Small intestine (tissue), 7 donors: ENCODE measurements around the gene PFN2. TPM values are rescaled to one million over a fixed set of nuclear protein-coding genes. Genes with fewer than 3 reads are reported as not detected.
A peak's percentile ranks its signal among the peaks of the same experiment; 100 is the strongest.
"Not testable (repeated sequence)": the region's sequence is repeated elsewhere in the genome, so short reads cannot be mapped to it uniquely, and the experiment has no call there.

ENCODE experiments used
- DNase-seq, 2 donors: peaks; one replicate each; pipeline versions ENCODE4 v3.0.0 to v3.0.0-alpha.2; 2013
- FAIRE-seq: peaks from 2 replicates; lab custom pipeline; 2012; peaks lifted over from hg19 to GRCh38; lab: Jason Lieb, UNC
- H3K27ac ChIP-seq, 3 donors: one replicate each; pipeline ENCODE4 v1.5.1; 2013; ENCODE audit warnings: low read length in 2 of 3, mild to moderate bottlenecking in 2 of 3, control low read depth in 1 of 3, inconsistent platforms in 1 of 3, low read depth in 1 of 3, moderate library complexity in 1 of 3
- H3K27me3 ChIP-seq, 3 donors: one replicate each; pipeline ENCODE4 v1.6.1; 2013; ENCODE audit warnings: low read length in 3 of 3, inconsistent platforms in 1 of 3; ENCODE audit not compliant: control insufficient read depth in 3 of 3, insufficient read depth in 3 of 3
- H3K36me3 ChIP-seq, 3 donors: one replicate each; pipeline ENCODE4 v1.6.1; 2013; ENCODE audit warnings: low read length in 3 of 3, inconsistent platforms in 1 of 3, low read depth in 1 of 3, mild to moderate bottlenecking in 1 of 3, moderate library complexity in 1 of 3; ENCODE audit not compliant: control insufficient read depth in 3 of 3, insufficient read depth in 2 of 3
- H3K4me1 ChIP-seq, 3 donors: one replicate each; pipeline ENCODE4 v1.6.1; 2013; ENCODE audit warnings: low read length in 2 of 3, inconsistent platforms in 1 of 3, low read depth in 1 of 3, mild to moderate bottlenecking in 1 of 3, moderate library complexity in 1 of 3; ENCODE audit not compliant: control insufficient read depth in 3 of 3, insufficient read depth in 2 of 3
- H3K4me3 ChIP-seq, 3 donors: one replicate each; pipeline ENCODE4 v1.5.1; 2013; ENCODE audit warnings: low read length in 3 of 3, control low read depth in 1 of 3, inconsistent platforms in 1 of 3, low read depth in 1 of 3, mild to moderate bottlenecking in 1 of 3, moderate library complexity in 1 of 3
- H3K9me3 ChIP-seq, 2 donors: one replicate each; pipeline ENCODE4 v1.6.1; 2013; ENCODE audit warnings: low read depth in 1 of 2, low read length in 1 of 2; ENCODE audit not compliant: control insufficient read depth in 2 of 2, insufficient read depth in 1 of 2
- WGBS, 3 donors: extraction: QIAGEN DNeasy Blood & Tissue Kit; methylation state at CpG; one replicate each; pipeline ENCODE4 v1.1.7; 2013; 5-methylcytosine and 5-hydroxymethylcytosine counted together
- polyA plus RNA-seq, 4 donors: library from polyadenylated mRNA; stranded (reverse) in 3 of 4; unstranded in 1 of 4; fragments of 200-250 nt in 3 of 4; fragments of 120-200 nt in 1 of 4; gene quantifications; one replicate each; pipeline versions ENCODE4 v1.2.1 to v1.2.3, GENCODE V29; 2013
- donor health status: healthy with polysubstance abuse.
- donor health status: control.
- donor health status: control.
- donor health status: Bipolar disorder and iron deficiency.
- donor health status: healthy.

Gene PFN2
- polyA plus RNA-seq, 4 donors, result 27.3 to 115 (median 41.3) TPM

DNA sequence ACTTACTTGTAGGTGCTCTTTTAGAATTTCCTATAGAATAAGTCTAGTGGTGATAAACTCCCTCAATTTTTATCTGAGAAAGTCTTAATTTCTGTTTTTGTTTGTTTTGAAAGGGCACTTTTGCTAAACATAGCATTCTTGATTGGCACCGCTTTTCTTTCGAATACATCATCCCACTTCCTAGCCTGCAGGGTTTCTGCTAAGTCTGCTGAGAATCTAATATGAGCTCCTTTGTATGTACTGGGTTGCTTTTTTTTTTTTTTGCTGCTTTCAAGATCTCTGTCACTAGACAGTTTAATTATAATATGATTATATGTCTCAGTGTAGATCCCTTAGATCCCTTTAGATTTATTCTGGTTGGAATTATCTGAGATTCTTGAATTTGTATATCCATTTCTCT, 21.5 kb downstream of the PFN2 start:
- no peak overlapping the region for H3K4me3 ChIP-seq
- H3K4me1 ChIP-seq, result no peaks in the 10 kb centered on the region
- WGBS, 3 donors, result 94 to 98% (median 95%) methylated on average over 2 of the region's 2 CpGs
- H3K36me3 ChIP-seq, result peaks cover 0 to 19% (median 0%) of the 10 kb centered on the region in 3 donors
- H3K9me3 ChIP-seq, result peaks cover 0 to 4% of the 10 kb centered on the region in 2 donors
- no peaks in the 10 kb centered on the region for H3K27me3 ChIP-seq
- FAIRE-seq (no peak), DNase-seq (no peak)
- no peak overlapping the region for H3K27ac ChIP-seq

DNA sequence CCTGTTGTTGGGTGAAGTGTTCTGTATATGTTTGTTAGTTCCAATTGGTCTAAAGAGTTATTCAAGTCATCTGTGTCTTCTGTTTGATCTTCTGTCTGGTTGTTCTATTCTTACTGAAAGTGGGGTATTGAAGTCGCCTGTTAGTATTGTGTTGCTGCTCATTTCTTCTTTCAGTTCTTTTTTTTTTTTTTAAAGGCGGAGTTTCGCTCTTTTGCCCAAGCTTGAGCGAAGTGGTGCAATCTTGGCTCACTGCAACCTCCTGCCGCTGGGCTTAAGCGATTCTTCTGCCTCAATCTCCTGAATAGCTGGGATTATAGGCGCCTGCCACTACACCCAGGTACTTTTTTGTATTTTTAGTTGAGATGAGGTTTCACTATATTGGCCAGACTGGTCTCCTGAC, 23.5 kb downstream of the PFN2 start:
- DNase-seq (no peak), FAIRE-seq (no peak)
- Histone ChIP-seq H3K36me3 (peaks cover 0 to 15% (median 0%) of the 10 kb centered on the region in 3 donors), H3K27me3 (no peaks in the 10 kb centered on the region), H3K4me3 (no peak overlapping the region), H3K27ac (no peak overlapping the region), H3K9me3 (peaks cover 0 to 4% of the 10 kb centered on the region in 2 donors), H3K4me1 (no peaks in the 10 kb centered on the region)
- 92 to 97% (median 94%) methylated on average over 7 of the region's 7 CpGs for WGBS, 3 donors

DNA sequence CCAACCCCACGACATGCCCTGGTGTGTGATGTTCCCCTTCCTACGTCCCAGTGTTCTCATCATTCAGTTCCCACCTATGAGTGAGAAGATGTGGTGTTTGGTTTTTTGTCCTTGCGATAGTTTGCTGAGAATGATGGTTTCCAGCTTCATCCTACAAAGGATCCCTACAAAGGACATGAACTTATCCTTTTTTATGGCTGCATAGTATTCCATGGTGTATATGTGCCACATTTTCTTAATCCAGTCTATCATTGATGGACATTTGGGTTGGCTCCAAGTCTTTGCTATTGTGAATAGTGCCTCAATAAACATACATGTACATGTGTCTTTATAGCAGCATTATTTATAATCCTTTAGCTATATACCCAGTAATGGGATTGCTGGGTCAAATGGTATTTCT, 26.7 kb downstream of the PFN2 start:
- not testable (repeated sequence) for DNase-seq, H3K9me3 ChIP-seq, H3K27ac ChIP-seq, H3K4me1 ChIP-seq, FAIRE-seq, H3K27me3 ChIP-seq, H3K4me3 ChIP-seq
- peaks cover 0 to 10% (median 0%) of the 10 kb centered on the region in 3 donors for H3K36me3 ChIP-seq
- WGBS, 3 donors, result 97 to 98% (median 98%) methylated on average over 3 of the region's 3 CpGs

DNA sequence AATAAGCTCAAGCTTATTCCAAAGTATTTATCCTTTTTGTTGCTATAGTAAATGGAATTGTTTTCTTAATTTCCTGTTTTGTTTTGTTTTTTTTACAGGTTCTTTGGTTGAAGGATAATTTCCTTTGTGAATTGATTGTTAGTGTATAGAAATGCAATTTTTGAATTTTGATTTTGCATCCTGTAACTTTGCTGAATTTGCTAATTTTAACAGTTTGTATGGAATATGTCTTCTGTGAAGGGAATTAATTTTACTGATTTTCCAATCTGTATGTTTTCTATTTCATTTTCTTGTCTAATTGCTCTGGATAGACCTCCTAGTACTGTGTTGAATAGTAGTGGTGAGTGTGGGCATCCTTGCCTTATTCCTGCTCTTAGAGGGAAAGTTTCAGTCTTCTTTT, 28.3 kb downstream of the PFN2 start:
- peaks cover 0 to 4% of the 10 kb centered on the region in 2 donors for H3K9me3 ChIP-seq
- no peak for FAIRE-seq
- no peak overlapping the region for H3K27ac ChIP-seq
- no peak for DNase-seq
- H3K36me3 ChIP-seq, result peaks cover 0 to 5% (median 0%) of the 10 kb centered on the region in 3 donors
- no peak overlapping the region for H3K4me3 ChIP-seq
- no peaks in the 10 kb centered on the region for H3K27me3 ChIP-seq
- H3K4me1 ChIP-seq, result no peaks in the 10 kb centered on the region

DNA sequence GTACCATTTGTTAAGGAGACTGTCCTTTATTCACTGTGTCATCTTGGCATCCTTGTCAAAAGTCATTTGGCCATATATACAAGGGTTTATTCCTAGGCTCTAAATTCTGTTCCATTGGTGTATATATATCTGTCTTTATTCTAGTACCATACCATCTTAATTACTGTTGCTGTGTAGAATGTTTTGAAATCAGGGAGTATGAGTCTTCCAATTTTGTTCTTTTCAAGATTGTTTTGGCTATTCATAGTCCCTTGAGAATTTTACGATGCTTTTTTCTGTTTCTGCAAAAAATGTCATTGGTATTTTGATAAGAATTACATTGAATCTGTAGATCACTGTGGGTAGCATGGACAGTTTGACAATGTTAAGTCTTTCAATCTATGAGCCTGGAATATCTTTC, 28.7 kb downstream of the PFN2 start:
- no peak overlapping the region for H3K27ac ChIP-seq
- H3K27me3 ChIP-seq, result no peaks in the 10 kb centered on the region
- no peak overlapping the region for H3K4me3 ChIP-seq
- 91 to 100% (median 97%) methylated on average over 1 of the region's 1 CpG for WGBS, 3 donors
- H3K9me3 ChIP-seq, result peaks cover 0 to 7% of the 10 kb centered on the region in 2 donors
- H3K4me1 ChIP-seq, result no peaks in the 10 kb centered on the region
- no peak for FAIRE-seq
- DNase-seq, result no peak
- H3K36me3 ChIP-seq, result peaks cover 0 to 4% (median 0%) of the 10 kb centered on the region in 3 donors

DNA sequence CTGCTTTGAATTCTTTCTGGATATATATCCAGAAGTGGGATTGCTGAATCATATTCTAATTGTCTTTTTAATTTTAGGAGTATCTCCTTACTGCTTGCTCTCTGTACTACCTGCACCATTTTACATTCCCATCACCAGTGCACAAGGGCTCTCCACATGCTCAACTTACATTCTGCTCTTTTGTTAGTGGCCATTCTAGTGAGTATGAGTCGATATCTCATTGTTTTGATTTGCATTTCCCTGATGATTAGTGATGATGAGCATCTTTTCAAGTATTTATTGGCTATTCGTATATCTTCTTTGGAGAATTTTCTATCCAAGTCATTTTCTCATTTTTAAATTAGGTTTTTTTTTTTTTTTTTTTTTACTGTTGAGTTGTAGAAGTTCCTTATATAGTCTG, 29.5 kb downstream of the PFN2 start:
- WGBS, 3 donors, result 91 to 97% (median 96%) methylated on average over 2 of the region's 2 CpGs
- Histone ChIP-seq H3K27ac (no peak overlapping the region), H3K9me3 (peaks cover 0 to 10% of the 10 kb centered on the region in 2 donors), H3K36me3 (peaks cover 0 to 6% (median 0%) of the 10 kb centered on the region in 3 donors), H3K27me3 (no peaks in the 10 kb centered on the region), H3K4me3 (no peak overlapping the region), H3K4me1 (no peaks in the 10 kb centered on the region)
- DNase-seq (no peak), FAIRE-seq (no peak)

DNA sequence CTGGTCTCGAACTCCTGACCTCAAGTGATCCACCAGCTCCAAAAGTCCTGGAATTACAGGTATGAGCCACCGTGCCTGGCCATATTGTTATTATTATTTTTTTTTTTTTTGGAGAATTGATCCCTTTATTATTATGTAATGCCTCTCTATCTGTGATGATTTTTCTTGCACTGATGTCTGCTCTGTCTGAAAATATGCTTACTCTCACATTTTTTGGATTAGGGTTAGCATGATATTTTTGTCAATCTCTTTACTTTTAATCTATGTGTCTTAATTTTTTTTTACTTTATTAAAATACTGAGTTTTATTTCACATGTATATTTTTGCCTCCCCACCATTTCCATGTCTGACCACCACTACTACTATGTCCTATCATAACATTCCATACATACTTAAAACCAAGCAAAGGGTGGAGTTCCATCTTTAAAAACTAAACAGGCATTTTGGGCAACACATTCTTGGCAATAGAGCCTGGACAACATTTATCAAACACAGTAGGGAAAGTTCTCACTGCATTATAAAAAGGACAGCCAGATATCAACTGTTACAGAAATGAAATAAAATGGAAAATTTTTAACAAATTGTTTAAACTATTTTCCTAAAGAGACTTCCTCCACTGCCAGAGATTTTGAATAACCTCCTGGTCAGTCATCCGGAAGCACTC, 32.2 kb downstream of the PFN2 start:
- WGBS, 3 donors, result 91 to 95% (median 95%) methylated on average over 3 of the region's 3 CpGs

DNA sequence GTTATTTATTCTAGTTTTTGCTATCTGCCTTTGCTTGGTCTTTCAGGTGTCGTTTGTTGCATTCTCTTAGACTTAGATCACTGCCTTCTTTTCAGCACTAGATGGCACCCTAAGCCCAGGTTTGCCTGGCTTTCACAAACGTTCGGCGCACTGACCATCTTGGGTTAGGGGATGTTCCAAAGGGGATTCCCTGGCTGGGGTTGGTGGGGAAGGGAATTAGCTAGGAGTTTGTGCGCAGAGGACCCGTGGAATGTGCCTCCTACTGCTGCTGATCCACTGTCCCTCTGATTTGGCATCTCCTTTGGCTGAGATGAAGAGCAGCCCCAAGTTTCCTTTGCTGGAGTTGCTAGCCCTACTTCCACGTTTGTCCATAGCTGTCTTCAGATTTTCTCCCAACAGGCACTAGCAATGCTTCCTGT, 33.9 kb downstream of the PFN2 start:
- FAIRE-seq (no peak), DNase-seq (peak; percentile 54 to 65)
- WGBS, 3 donors, result 35 to 41% (median 38%) methylated on average over 7 of the region's 7 CpGs
- Histone ChIP-seq H3K9me3 (peaks cover 0 to 14% of the 10 kb centered on the region in 2 donors), H3K4me1 (no peaks in the 10 kb centered on the region), H3K36me3 (peaks cover 0 to 12% (median 3%) of the 10 kb centered on the region in 3 donors), H3K4me3 (no peak overlapping the region), H3K27ac (no peak overlapping the region), H3K27me3 (no peaks in the 10 kb centered on the region)

More for the DNA sequence above, 32.2 kb downstream of the PFN2 start:
- FAIRE-seq, H3K4me1 ChIP-seq, H3K36me3 ChIP-seq, H3K4me3 ChIP-seq, DNase-seq, H3K27ac ChIP-seq, H3K9me3 ChIP-seq, H3K27me3 ChIP-seq: not testable (repeated sequence)

DNA sequence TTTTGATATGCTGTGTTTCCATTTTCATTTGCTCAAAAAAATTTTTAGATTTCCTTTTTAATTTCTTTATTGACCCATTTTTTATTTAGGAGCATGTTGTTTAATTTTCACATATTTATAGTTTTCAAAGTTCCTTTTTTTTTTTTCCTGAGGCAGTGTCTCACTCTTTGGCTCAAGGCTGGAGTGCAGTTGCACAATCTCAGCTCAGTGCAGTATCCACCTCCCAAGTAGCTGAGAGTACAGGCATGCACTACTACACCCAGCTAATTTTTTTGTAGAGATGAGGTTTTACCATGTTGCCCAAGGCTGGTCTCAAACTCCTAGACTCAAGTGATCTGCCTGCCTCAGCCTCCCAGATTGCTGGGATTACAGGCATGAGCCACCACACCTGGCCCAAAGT, 36.2 kb downstream of the PFN2 start:
- Histone ChIP-seq H3K4me1 (no peaks in the 10 kb centered on the region), H3K9me3 (peaks cover 0 to 14% of the 10 kb centered on the region in 2 donors), H3K27me3 (no peaks in the 10 kb centered on the region), H3K4me3 (no peak overlapping the region), H3K36me3 (peaks cover 0 to 16% (median 3%) of the 10 kb centered on the region in 3 donors), H3K27ac (no peak overlapping the region)
- DNase-seq (no peak), FAIRE-seq (no peak)
